Fibroblast of the aortic adventitia (primary cell): ENCODE measurements around the gene KIAA0040. TPM values are rescaled to one million over a fixed set of nuclear protein-coding genes. Genes with fewer than 3 reads are reported as not detected.

Experiments used
- DNase-seq: peaks from one replicate; pipeline ENCODE4 v3.0.0-alpha.2; 2010; ENCODE audit warnings: low read depth
- H3K4me3 ChIP-seq: 2 replicates; pipeline ENCODE4 v1.5.1; 2011; ENCODE audit warnings: low read depth, mild to moderate bottlenecking, control low read depth, low read length, moderate library complexity
- CTCF ChIP-seq: IDR thresholded peaks from 2 replicates; pipeline ENCODE4 v1.5.1; 2011; ENCODE audit warnings: mild to moderate bottlenecking, low read length, control low read depth, inconsistent platforms; ENCODE audit not compliant: insufficient read depth
- total RNA-seq: library from RNA; depleted of rRNA; stranded (reverse); fragments of >200 nt; gene quantifications from 2 replicates; pipeline ENCODE4 v1.2.3, GENCODE V29; 2012; ENCODE audit warnings: low replicate concordance

KIAA0040 gene
- total RNA-seq, 1 donor: 0.99 TPM

DNA sequence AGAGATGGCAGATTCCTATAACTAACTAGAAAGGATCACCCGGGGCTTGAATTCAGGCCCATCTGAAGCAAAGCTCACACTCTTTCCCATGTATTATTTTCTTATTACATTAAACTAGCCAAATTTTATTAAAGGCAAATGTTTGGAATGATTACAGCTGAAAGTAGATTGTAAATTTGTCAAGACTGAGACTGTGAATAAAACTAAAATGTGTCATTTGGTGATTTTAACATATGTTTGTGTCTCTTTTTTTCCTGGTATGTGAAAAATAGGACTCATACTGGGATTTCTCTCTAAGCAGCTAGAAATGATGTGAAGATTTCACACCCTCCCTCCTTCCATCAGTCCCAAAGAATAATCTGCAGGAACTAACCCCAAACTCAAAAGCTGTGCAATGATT is 19.1 kb upstream of the KIAA0040 start:
- DNase-seq: no peak
- TF ChIP-seq CTCF: no peak
- H3K4me3 ChIP-seq: no peak overlapping the region

DNA sequence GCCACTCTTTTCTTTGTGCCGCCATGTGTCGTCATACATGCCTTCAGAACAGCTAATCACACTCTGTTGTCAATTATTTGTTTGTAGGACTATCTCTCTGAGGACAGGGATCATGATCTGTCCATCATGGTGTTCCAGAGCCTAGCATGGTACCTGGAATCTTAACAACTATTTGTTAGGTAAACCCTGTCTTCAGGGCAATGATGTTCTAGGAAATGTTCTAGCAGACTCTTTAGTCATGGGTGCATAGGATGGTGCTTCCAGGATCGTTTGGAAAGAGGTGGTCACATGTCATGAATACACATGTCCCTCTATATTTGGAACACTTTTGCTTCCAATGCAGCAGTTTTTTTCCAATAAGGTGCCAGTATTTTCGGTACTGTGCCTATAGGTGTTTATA is 18.2 kb upstream of the KIAA0040 start:
- no peak for TF ChIP-seq CTCF
- H3K4me3 ChIP-seq: no peak overlapping the region

DNA sequence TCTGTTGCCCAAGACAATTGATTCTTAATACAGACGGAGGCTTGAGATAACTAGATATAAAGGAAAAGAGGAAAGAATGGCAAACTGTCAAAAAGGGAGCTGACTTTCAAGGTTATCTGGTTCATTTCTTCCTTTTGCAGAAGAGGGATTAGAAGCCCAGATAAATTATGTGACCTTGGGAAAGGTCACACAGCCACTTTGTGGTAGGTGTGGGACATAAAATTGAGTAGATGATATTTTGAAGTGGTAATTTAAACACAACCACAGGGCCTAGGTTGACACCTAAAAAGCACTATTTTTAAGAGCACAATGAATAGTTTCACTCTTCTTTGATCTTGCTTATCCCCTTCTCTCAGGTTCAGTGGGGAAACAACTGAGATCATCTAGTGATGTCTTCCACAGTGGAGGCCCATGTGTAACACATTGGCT is 16.9 kb upstream of the KIAA0040 start:
- no peak for TF ChIP-seq CTCF
- no peak overlapping the region for H3K4me3 ChIP-seq
- DNase-seq: no peak

More for the DNA sequence above, 18.2 kb upstream of the KIAA0040 start:
- DNase-seq: no peak

DNA sequence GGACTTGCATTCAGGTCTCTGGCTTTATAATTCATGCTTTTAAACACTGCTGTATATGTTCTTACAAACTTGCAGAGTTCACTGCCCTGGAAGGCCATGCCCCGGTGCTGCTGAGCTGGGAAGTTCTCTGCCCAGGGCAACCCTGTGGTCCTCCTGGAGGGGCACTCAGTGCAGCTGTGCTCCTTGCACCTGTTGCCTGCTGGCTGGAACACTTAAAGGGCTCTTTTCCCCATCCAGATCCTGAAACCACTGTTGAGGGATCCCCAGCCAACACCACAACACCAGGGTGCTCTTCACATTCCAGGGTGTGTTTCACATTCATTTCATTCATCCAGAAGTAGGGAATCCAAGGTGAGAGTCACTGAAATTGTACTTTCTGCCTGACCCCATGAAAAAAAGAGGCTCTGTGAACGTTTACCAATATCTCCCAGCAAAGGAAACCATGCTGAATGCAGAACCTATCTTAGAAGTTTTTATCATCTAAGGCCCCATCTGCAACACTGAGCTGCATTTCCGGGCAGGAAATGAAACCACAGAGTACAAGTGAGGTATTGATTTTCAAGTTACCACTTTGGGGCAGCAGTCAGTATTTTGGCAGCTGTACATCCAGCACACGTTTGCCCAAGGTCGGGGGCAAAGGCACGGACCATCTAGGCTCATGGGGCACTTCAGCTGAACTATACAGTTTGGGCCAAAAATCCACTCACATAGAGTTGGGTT is 16.4 kb upstream of the KIAA0040 start:
- TF ChIP-seq CTCF: no peak
- DNase-seq: no peak
- no peak overlapping the region for H3K4me3 ChIP-seq

GRCh38 chr1:175207971-175208370 is 15.4 kb upstream of the KIAA0040 start:
- DNase-seq: no peak
- TF ChIP-seq CTCF: no peak
- H3K4me3 ChIP-seq: no peak overlapping the region

DNA sequence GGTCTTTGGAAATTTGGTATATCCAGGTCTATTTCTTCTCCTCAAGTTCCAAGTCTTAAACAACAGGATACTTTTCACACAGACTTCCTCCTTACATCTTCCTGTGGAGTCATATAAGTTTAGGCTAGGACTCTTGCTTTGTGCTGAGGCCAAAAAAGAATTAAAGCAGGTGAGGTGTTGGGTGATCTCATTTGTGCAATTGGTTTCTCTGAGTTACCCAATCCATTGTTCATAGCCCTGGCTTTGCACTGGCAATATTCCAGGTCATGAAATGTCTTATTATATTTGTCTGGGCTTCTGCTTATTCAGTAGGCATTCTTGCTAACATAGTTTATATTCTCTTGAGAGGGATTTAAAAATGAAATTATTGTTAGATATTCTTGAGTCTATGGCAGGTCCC is 14.1 kb upstream of the KIAA0040 start:
- TF ChIP-seq CTCF: no peak
- H3K4me3 ChIP-seq: no peak overlapping the region
- DNase-seq: no peak

GRCh38 chr1:175204330-175204729 is 11.8 kb upstream of the KIAA0040 start:
- no peak for DNase-seq
- H3K4me3 ChIP-seq: no peak overlapping the region
- TF ChIP-seq CTCF: no peak
